OCI-LY7 (cell line): ENCODE measurements around the gene MRPS33.

Experiments
- EZH2phosphoT487 ChIP-seq: fragments of 200-600 bp; sonication (generic); IDR thresholded peaks from 2 replicates; pipeline ENCODE4 v1.6.1; 2018; ENCODE audit warnings: low read depth, borderline replicate concordance, mild to moderate bottlenecking, mixed run types, antibody characterized with exemption, low read length, moderate library complexity, mixed read lengths
- TF ChIP-seq, protein P1 (sequence below): fragments of 200-600 bp; sonication (generic); conservative IDR thresholded peaks from 2 replicates; pipeline ENCODE4 v1.5.1; 2014; ENCODE audit warnings: mild to moderate bottlenecking, antibody characterized with exemption, low read length, moderate library complexity, mixed read lengths

DNA sequence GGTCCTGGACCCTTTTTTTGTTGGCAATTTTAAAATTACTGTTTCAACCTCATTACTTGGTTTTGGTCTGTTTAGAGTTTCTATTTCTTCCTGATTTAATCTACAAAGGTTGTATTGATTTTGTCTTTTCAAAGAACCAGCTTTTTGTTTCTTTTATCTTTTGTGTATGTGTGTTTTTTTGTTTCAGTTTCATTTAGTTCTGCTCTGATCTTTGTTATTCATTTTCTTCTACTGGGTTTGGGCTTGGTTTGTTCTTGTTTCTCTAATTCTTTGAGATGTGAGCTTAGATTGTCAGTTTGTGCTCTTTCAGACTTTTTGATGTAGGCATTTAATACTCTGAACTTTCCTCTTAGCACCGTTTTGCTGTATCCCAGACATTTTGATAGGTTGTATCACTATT lies 8.5 kb upstream of the MRPS33 start:
- TF ChIP-seq, protein P1, sequence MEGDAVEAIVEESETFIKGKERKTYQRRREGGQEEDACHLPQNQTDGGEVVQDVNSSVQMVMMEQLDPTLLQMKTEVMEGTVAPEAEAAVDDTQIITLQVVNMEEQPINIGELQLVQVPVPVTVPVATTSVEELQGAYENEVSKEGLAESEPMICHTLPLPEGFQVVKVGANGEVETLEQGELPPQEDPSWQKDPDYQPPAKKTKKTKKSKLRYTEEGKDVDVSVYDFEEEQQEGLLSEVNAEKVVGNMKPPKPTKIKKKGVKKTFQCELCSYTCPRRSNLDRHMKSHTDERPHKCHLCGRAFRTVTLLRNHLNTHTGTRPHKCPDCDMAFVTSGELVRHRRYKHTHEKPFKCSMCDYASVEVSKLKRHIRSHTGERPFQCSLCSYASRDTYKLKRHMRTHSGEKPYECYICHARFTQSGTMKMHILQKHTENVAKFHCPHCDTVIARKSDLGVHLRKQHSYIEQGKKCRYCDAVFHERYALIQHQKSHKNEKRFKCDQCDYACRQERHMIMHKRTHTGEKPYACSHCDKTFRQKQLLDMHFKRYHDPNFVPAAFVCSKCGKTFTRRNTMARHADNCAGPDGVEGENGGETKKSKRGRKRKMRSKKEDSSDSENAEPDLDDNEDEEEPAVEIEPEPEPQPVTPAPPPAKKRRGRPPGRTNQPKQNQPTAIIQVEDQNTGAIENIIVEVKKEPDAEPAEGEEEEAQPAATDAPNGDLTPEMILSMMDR, result no peak
- no peak for TF ChIP-seq EZH2phosphoT487
